ENCODE results near the gene TBRG4.
"Not testable (repeated sequence)": the region's sequence is repeated elsewhere in the genome, so short reads cannot be mapped to it uniquely, and the experiment has no call there.

Gene TBRG4

DNA sequence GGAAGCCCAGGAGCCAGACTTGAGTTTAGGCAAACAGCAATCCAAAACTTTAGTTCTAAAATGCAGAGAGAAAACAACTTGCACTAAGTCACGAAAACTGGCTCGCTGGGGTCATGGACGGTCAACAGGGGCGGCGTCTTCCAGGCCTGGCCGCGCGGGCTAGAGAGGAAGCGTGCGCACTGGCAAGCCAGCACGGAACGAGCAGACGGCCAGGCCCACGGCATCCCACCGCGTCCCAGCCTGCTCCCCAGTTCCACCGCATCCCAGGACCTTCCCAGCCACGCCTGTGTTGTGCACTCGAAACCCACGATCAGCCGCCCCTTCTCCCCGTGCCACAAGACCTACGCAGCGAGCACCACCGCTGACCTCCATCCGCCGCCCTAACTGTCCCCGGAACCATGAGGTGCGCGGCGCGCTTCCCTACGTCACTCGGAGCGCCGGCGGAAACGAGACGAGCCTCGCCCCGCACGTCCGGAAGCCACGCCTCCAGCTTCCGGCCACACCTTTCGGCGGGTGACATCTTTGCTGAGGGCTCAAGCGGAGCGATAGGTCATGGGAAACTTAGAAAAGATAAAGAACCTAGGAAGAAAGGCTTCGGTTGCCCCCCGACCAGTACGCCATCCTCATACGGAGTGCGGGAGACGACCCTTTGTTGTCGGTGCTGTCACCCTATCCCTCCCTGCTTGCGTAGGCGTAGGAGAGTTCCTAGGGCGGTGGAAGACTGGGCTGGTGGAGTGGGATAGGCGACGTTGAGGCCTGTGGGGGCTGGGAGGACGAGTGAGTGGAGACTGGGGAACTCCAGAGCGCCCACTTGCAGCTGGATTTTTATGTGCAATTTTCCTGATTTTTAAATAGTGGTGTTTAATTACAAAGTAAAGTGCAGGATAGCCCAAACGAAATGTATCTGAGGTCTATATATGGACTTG is at the start of gene TBRG4:
TBRG4 (minus strand) TSS at position 400 of the 926 bp plus-strand sequence. CDS start 2,460 bp downstream, outside the sequence.
- peak; percentile 62 for FAIRE-seq

GRCh38 chr7:45161138-45161537 is 49.6 kb upstream of the TBRG4 start:
- FAIRE-seq, result no peak

GRCh38 chr7:45160417-45160881 is 49.0 kb upstream of the TBRG4 start:
- no peak for FAIRE-seq

- no peak for FAIRE-seq
Measured at GRCh38 chr7:45159296-45159695, 47.8 kb upstream of the TBRG4 start.

GRCh38 chr7:45158471-45158870 is 47.0 kb upstream of the TBRG4 start:
- FAIRE-seq, result no peak

GRCh38 chr7:45157653-45158401 is 46.3 kb upstream of the TBRG4 start, which contains the start of gene RAMP3:
Gene RAMP3, plus strand, starts transcription at chr7:45157791. Its CDS starts 38 bp downstream, at chr7:45157829.
- no peak for FAIRE-seq

- no peak for FAIRE-seq
Measured at GRCh38 chr7:45157286-45157652, 45.8 kb upstream of the TBRG4 start.

- FAIRE-seq, result no peak
Measured at GRCh38 chr7:45156516-45157272, 45.2 kb upstream of the TBRG4 start.

GRCh38 chr7:45155941-45156340 is 44.4 kb upstream of the TBRG4 start:
- FAIRE-seq, result no peak

- FAIRE-seq, result no peak
Measured at GRCh38 chr7:45155357-45155900, 43.9 kb upstream of the TBRG4 start.

DNA sequence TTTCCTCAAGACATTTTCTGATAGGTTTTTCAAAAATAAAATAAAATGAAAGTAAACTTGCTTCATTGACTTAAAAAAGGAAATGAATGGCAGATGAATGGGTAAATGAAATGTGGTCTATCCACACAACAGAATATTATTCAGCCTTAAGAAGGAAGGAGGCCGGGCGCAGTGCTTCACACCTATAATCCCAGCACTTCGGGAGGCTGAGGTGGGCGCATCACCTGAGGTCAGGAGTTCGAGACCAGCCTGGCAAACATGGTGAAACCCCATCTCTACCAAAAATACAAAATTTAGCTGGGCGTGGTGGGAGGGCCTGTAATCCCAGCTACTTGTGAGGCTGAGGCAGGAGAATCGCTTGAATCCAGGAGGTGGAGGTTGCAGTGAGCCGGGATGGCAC is 42.4 kb upstream of the TBRG4 start:
- FAIRE-seq, result not testable (repeated sequence)

DNA sequence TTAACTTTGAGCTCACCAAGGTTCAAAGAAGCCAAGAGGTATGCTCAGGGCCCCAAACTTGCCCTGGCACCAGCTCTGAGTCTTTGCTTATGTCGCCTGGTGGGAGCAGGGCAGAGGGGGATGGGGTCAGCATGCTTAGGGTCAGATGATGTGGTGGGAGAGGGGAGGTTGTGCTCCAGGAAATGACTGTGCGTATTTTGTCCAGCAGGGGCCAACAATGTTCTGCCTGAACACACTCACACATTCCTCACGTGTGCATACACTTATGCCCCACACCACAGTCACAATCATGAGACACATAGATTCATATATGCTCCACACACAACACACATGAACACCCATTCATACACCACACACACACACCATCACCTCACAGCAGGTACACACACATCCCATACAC is 41.7 kb upstream of the TBRG4 start:
- FAIRE-seq, result no peak

DNA sequence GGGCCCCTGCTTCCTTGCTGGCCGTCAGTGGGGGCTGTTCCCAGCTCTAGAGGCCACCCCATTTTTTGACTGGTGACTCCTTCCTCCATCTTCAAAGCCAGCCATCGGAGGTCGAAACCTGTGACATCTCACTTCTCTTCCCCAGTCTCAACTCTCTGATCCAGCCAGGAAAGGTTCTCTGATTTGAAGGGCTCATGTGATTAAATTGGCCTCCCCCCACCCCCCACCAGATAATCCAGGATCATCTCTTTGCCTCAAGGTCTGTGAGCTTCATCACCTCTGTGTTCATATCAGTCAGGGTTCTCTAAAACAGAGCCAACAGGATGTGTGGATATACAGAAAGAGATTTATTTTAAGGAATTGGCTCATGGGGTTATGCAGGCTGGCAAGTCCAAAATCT is 40.5 kb upstream of the TBRG4 start:
- FAIRE-seq, result no peak

DNA sequence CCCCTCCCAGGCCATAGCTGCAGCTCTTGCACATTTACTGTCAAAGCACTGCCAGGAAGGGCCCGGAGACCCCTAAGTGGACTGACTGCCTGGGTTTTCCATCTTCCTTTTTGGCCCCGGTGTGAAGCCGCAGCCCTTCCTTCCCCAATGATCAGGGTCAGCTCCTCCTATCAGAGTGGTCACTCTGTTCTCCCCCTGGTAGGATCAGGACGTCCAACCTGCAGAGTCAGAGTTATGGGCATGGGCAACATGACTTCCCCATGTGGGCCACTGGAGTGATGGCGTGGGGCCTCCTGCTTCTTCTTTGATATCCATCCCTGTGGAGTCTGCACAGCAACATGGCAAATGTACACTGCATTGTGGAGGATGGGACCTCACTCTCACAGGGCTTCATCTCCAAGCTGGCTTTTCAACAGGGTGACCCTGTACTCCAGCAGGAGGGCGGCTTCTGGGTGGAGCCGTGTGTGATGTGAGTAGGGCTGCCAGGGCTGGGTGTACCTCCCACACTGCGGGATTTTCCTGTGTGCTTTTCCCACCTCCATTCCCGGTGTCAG is 39.7 kb upstream of the TBRG4 start:
- FAIRE-seq, result no peak

GRCh38 chr7:45150199-45150598 is 38.7 kb upstream of the TBRG4 start:
- FAIRE-seq, result no peak

DNA sequence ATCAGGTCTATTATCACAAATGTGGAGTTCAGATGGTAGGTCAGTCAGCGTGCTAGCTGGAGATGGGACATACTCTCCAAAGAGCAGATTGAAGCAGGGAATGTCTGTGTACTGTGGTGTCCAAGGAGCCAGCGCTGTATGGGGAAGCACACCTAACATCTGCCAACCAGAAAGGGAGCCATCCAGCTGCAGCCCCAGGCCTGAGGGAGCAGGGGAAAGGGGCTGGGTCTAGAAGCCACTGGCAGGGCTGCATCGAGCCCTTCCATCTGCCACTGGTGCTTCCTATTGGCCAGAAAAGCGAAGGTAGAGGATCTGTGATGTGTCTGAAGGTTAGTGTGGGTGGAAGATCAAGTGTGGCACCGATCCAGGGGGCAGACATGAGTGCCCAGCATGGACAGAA is 38.1 kb upstream of the TBRG4 start:
- no peak for FAIRE-seq

- FAIRE-seq, result no peak
Measured at GRCh38 chr7:45148653-45148973, 37.1 kb upstream of the TBRG4 start.

DNA sequence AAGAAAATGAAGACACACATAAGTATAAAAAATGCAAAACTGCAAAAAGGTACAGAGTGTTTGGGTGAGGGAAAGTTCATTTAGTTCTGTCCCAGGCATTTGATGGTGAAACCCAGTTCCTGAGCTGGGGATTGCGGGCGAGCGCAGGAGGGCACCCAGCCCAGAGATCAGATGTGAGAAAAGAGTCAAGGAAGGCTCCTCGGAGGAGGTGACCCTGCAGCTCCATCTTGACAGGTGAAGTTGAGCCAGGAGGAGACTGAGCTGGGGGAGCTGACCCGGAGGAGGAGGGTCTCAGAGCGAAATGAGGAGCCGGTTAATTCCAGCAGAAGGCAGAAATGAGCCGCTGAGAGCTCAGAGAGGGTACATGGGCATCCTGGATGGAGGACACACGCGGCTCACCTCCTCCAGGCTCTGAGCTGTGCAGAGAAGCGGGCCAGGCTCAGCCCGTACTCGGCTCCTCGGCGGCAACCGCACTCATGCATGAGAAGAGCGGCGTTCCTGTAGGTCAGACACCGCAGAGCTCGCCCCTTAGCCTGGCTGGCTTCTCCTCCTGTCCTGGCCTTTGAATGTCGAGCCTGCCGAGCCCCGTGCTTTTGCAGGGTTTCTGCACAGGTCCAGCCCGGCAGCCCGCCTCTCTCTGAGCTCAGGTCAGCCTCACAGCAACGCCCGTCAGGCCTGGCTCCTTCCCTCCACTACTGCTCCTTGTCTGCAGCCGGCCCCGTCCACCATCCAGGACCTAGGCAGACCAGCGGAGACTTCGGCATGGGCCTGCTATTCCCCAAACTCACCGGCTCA is 36.6 kb upstream of the TBRG4 start:
- no peak for FAIRE-seq

DNA sequence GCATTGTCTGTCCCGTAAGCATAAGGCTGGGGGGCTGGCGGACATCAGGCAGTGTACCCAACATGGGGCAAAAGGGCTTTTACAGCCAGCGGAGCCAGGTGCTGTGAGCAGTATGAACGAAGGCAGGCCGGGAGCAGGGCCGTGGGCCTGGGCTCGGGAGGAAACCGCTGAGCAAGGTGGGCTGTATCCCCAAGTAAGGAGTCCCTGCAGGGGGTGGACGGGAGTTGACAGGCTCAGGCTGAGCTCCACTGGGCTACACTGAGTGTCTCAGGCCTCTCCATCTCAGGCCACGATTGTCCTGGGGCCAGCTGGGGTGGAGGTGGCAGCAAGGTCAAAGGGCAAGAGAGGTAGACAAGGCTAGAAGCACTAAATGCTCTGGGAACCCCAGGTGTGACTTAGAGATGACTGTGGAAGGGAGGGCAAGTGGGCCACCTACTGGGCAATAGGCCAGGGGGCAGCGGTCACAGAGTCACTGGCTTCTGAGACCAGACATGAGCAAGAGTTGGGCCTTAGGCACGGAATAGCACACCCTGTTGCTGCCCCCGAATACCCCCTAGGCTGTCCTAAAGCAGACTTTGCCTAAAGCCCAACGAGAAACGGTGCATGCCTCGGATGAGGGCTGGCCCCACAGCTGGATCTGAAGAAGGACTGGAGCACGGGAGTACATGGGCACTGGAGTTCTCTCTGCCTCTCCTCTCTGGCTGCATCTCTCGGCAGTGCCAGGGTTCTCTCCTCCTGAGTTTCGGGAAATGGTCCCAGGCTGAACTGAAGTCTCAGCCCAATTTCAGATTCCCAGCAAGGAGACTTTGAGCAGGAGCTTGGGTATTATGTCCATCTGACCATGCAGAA is 35.3 kb upstream of the TBRG4 start:
- no peak for FAIRE-seq

GRCh38 chr7:45145881-45146280 is 34.4 kb upstream of the TBRG4 start:
- no peak for FAIRE-seq

DNA sequence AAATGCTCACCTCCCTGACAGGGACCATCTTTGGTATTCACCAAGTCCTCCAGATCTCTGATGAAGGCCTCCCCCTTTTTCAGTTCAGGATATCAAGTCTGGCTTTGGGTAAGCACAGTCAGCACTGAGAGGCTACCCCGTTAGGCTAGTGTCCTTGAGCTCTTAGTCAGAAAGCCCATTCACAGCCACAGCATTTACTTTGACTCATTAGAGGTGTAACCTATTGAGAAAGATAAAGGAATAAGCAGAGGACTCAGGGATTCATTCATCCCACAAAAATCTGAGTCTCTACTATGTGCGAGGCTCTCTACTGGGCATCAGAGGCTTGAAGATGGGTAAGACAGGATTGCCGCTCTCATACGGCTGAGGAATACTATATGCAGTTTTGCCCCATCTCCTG is 32.1 kb upstream of the TBRG4 start:
- no peak for FAIRE-seq

Measured in islet of Langerhans (tissue), 1 donor.